Heart left ventricle (tissue), 13 donors: ENCODE results near the gene ARVCF.

Source experiments
- CTCF ChIP-seq, 12 donors: fragments of 200-600 bp; sonication (generic) in 4 of 12; IDR thresholded peaks; one replicate each; pipeline versions ENCODE4 v1.5.0 to v1.8.0; 2018 to 2022; ENCODE audit warnings: antibody characterized with exemption in 12 of 12, mild to moderate bottlenecking in 5 of 12
- POLR2A ChIP-seq, 2 donors: fragments of 450-650 bp; IDR thresholded peaks; one replicate each; pipeline ENCODE4 v1.6.1; 2017; ENCODE audit warnings: antibody characterized with exemption in 2 of 2, mild to moderate bottlenecking in 2 of 2, moderate library complexity in 2 of 2
- donor health status: ischemic (EF 13 %, LVEDD 7.1; RV severe dilation, severe dysfunction).
- donor health status: DM: no; HTN: yes; CAD: no.
- donor health status: DM: no; HTN: no; CAD: no.
- donor health status: ischemic (EF 25% LVEDD 6.9; RV normal size, moderate dysfunction).
- donor health status: ischemic (EF 25% LVEDD 5.7; RV mildly dilated, moderate dysfunction).
- donor health status: ischemic (EF 35%, LVEDD 5.7; RV mildly dilated, moderate dysfunction).
- donor health status: nonischemic (EF 11% LVEDD 7.7; RV severe dilation, severe dysfunction).
- donor health status: DM: yes; HTN: yes; CAD: no.
- donor health status: PGD.
- donor health status: ischemic (EF 29% LVEDD 5.4; RV normal size, mild dysfunction).
- donor health status: nonischemic (EF 23%, LVEDD 6.1; RV moderate dilation, normal function).

DNA sequence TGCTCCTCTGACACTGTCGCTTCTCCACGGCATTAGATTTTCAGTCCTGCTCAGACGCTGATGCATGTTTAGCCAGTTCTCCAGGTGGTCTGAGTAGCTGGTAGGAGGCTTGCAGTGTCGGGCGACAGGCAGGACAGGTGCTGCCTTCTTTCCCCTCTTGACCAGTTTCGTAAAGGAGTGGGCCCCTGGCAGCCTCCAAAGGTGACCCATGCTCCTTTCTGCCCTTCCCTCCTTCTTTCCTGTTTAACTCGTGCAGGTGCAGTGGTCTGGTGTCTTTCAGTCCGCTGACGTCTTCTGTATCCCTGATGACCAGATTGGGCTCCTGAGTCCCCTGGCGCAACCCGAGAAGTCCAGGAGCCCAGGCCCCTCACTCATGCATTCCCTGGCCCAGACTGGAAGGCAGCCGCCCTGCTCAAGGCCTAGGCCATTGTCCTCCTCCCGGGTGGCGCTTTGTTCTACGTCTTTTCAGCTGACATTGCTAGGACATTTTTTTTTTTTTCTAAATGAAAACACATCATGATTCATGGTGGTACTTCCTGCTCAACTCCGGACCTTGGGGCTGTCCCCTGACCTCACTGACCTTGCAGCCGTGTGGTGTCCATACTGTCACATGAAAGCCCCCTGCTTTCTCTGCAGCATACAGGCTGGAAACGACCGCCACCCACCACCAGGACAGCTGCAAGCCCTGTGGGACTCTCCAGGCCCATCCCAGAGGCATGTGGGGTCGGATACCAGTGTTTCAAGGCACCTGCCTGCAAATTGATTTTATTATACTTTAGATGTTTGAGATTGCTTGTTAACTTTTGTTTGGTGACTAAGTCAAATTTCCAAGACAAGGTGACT, 49.5 kb downstream of the ARVCF start:
- no peak for TF ChIP-seq CTCF (IDR thresholded peaks at IDR 0.05)
- no peak for TF ChIP-seq POLR2A (IDR thresholded peaks at IDR 0.05)
